Uterus (tissue), 4 donors: ENCODE measurements around the gene PI4KA. TPM values are rescaled to one million over a fixed set of nuclear protein-coding genes. Genes with fewer than 3 reads are reported as not detected.
"Not testable (repeated sequence)": the region's sequence is repeated elsewhere in the genome, so short reads cannot be mapped to it uniquely, and the experiment has no call there.

Experiments
- DNase-seq, 2 donors: peaks; one replicate each; pipeline ENCODE4 v3.0.0-alpha.2; 2019 to 2020
- H3K27ac ChIP-seq, 2 donors: fragments of 200-600 bp; sonication (generic); 1 replicate in 1 of 2; 2 replicates in 1 of 2; pipeline ENCODE4 v1.5.1; 2016 to 2018
- H3K27me3 ChIP-seq, 2 donors: fragments of 200-600 bp; sonication (generic); one replicate each; pipeline ENCODE4 v1.5.1; 2018 to 2019; ENCODE audit warnings: control low read depth in 1 of 2
- H3K36me3 ChIP-seq, 2 donors: fragments of 200-600 bp; sonication (generic); one replicate each; pipeline ENCODE4 v1.5.1; 2019; ENCODE audit warnings: control low read depth in 1 of 2
- H3K4me1 ChIP-seq, 2 donors: fragments of 200-600 bp; sonication (generic); one replicate each; pipeline ENCODE4 v1.5.1; 2018 to 2019; ENCODE audit warnings: control low read depth in 1 of 2
- H3K4me3 ChIP-seq, 2 donors: fragments of 200-600 bp; sonication (generic); 1 replicate in 1 of 2; 2 replicates in 1 of 2; pipeline ENCODE4 v1.5.1; 2018 to 2019; ENCODE audit warnings: mild to moderate bottlenecking in 1 of 2
- H3K9me3 ChIP-seq, 2 donors: fragments of 200-600 bp; sonication (generic); one replicate each; pipeline ENCODE4 v1.5.1; 2019; ENCODE audit warnings: control low read depth in 1 of 2
- POLR2A ChIP-seq, 2 donors: fragments of 450-650 bp; IDR thresholded peaks; one replicate each; pipeline ENCODE4 v1.6.1; 2016; ENCODE audit warnings: antibody characterized with exemption in 2 of 2, mild to moderate bottlenecking in 1 of 2, moderate library complexity in 1 of 2
- intact Hi-C: fragments of 100-400 bp; cut with DNase I; formaldehyde crosslinking; loops from one replicate; pipeline ENCODE4 v1.15.1; 2023; ENCODE audit warnings: low total_unique reads
- total RNA-seq, 4 donors: library from RNA; depleted of rRNA in 3 of 4; stranded (reverse); fragments of >200 nt in 3 of 4; gene quantifications; one replicate each; pipeline versions ENCODE4 v1.1.0 to v1.2.4, GENCODE V29; 2014 to 2023
- TF ChIP-seq, protein P1 (sequence below), 4 experiments: fragments of 200-600 bp in 2 of 4; fragments of 450-650 bp in 2 of 4; sonication (generic) in 2 of 4; IDR thresholded peaks; one replicate each; pipeline ENCODE4 v1.5.1; 2016 to 2019; ENCODE audit warnings: antibody characterized with exemption in 4 of 4, mild to moderate bottlenecking in 2 of 4, moderate library complexity in 1 of 4
- donor health status: DM: yes; HTN: yes; CAD: no.

The PI4KA gene
- total RNA-seq, 4 donors from 2014 or later = 48.9 to 238 (median 108) TPM

DNA sequence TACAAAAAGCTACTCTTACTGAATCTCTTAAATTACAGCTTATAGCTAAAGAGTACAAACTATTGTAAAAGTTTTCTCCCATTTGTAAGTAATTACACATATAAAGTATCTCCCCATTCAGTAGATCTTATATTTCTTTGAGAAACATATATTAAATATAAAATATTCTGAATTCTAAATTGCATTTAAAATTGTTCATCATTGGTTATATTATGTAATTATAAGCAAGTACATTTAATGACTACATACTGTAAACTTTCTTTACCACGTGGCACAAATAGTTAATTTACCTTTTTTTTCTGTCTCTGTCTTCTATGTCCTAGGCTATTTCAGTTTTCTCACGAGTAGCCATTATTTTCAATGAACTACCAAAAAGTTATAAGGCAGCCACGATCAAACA is 185.9 kb downstream of the PI4KA start:
- Histone ChIP-seq H3K9me3 (no peaks in the 10 kb centered on the region), H3K4me1 (peaks cover 0 to 5% of the 10 kb centered on the region in 2 donors), H3K4me3 (no peak overlapping the region), H3K27me3 (peaks cover 0 to 12% of the 10 kb centered on the region in 2 donors), H3K27ac (no peak overlapping the region), H3K36me3 (no peaks in the 10 kb centered on the region)
- no peak for DNase-seq
- TF ChIP-seq, protein P1, sequence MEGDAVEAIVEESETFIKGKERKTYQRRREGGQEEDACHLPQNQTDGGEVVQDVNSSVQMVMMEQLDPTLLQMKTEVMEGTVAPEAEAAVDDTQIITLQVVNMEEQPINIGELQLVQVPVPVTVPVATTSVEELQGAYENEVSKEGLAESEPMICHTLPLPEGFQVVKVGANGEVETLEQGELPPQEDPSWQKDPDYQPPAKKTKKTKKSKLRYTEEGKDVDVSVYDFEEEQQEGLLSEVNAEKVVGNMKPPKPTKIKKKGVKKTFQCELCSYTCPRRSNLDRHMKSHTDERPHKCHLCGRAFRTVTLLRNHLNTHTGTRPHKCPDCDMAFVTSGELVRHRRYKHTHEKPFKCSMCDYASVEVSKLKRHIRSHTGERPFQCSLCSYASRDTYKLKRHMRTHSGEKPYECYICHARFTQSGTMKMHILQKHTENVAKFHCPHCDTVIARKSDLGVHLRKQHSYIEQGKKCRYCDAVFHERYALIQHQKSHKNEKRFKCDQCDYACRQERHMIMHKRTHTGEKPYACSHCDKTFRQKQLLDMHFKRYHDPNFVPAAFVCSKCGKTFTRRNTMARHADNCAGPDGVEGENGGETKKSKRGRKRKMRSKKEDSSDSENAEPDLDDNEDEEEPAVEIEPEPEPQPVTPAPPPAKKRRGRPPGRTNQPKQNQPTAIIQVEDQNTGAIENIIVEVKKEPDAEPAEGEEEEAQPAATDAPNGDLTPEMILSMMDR (IDR thresholded peaks at IDR 0.05) = no peak
- no peak for TF ChIP-seq POLR2A (IDR thresholded peaks at IDR 0.05)
- intact Hi-C loops = no loop called here

DNA sequence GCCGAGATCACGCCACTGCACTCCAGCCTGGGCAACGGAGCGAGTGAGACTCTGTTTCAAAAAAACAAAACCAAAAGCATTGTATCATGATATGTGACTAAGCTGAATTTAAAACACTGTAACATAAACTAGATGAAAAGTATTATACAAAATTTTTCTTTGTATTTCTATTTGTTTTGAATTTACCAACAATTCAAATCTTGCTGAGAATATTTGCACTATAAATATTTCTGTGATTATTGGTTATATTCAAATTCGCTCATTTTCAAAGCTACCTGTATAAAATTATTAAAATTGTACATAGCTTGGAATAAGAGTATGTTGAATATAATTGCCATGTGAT is 186.6 kb downstream of the PI4KA start:
- intact Hi-C loops = no loop called here
- TF ChIP-seq POLR2A (IDR thresholded peaks at IDR 0.05) = no peak
- TF ChIP-seq, protein P1 (IDR thresholded peaks at IDR 0.05) = no peak
- Histone ChIP-seq H3K9me3 (no peaks in the 10 kb centered on the region), H3K27ac (no peak overlapping the region), H3K4me1 (peaks cover 0 to 5% of the 10 kb centered on the region in 2 donors), H3K4me3 (no peak overlapping the region), H3K36me3 (no peaks in the 10 kb centered on the region), H3K27me3 (peaks cover 0 to 12% of the 10 kb centered on the region in 2 donors)
- DNase-seq = no peak

DNA sequence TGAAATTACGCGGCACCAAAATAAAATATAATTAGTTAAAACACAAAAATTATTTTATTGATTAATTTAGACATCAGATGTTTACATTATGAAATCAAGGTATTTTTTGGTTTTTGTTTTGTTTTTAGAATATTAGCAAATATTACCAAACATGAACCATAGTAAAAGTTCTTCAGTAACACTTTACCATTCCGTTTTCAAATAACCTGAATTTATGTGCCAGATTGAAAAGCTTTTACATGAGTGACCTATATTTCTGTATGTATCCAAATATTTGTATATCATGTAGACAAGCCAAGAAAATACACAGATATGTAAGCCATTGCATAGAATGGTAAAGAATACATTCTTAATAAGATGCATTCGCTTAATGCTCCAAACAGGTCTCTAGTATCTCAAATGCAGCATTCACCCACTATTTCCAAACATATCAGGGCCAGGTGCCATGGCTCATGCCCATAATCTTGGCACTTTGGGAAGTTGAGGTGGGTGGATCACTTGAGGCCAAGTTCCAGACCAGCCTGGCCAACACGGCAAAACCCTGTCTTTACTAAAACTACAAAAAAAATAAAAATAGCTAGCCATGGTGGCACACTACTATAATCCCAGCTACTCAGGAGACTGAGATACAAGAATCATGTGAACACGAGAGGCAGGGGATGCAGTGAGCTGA is 187.1 kb downstream of the PI4KA start:
- Histone ChIP-seq H3K27me3 (peaks cover 0 to 12% of the 10 kb centered on the region in 2 donors), H3K4me1 (peaks cover 0 to 5% of the 10 kb centered on the region in 2 donors), H3K4me3 (no peak overlapping the region), H3K27ac (no peak overlapping the region), H3K36me3 (no peaks in the 10 kb centered on the region), H3K9me3 (no peaks in the 10 kb centered on the region)
- TF ChIP-seq, protein P1 (IDR thresholded peaks at IDR 0.05) = no peak
- TF ChIP-seq POLR2A (IDR thresholded peaks at IDR 0.05) = no peak
- intact Hi-C loops = no loop called here
- DNase-seq = no peak

DNA sequence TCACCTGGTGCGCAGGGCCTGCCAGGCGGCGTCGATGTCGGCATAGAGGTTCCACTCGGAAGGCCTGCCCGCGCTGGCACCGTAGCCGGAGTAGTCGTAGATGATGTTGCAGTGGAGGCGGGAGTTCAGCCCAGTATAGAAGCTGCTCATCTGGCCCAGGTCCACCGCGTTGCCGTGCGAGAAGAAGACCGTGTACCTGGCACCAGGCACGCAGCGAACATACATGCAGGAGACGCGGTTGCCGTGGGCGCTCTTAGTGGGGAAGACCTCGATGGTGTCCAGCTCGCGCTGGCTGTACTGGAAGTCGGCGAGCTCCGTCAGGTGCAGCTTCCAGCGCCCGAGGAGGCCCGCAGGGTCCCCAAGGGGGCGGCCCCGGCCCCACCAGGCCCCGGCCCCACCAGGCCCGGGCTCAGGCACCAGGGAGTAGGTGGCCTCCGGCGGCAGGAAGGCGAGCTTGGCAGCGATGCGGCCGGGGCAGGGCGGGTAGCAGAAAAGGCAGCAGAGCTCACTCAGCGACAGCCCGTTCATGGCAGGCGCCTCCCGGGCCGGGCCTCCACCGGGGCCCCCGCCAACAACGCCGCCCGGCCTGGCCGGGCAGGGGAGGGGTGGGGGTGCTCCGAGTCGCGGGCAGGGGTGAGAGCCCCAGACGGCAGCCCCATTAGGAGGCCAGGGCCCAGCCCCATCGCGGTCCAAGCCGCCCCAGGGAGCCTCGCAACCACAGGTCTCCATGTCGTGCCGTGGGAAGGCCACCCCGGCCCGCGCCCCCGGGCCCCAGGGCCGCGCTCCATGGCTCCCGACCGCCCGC is 188.0 kb downstream of the PI4KA start:
- H3K4me3 ChIP-seq, H3K4me1 ChIP-seq, H3K27ac ChIP-seq, DNase-seq, H3K36me3 ChIP-seq, intact Hi-C loops, H3K9me3 ChIP-seq: not testable (repeated sequence)
- peaks cover 0 to 12% of the 10 kb centered on the region in 2 donors for H3K27me3 ChIP-seq

DNA sequence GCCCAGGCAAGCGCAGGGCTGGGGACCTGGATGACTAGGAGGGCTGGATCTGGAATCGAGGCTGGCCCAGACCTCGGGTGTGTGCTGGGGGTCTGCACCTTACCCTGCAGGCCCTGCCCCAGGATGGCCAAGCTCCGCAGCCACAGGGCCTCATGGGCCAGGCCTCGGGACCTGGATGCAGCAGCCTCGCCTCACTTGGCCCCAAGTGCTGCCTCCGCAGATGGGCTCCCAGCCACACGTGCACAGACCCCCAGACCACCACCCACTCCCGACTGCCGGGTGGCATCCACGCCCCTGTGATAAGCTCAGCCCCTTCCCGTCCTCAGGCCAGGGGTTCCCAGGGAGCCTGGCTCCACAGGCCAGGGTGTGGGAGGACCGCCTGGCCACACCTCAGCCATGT is 188.7 kb downstream of the PI4KA start:
- H3K36me3 ChIP-seq, H3K4me3 ChIP-seq, DNase-seq, intact Hi-C loops, H3K9me3 ChIP-seq, H3K4me1 ChIP-seq, H3K27ac ChIP-seq: not testable (repeated sequence)
- H3K27me3 ChIP-seq = peaks cover 0 to 12% of the 10 kb centered on the region in 2 donors

DNA sequence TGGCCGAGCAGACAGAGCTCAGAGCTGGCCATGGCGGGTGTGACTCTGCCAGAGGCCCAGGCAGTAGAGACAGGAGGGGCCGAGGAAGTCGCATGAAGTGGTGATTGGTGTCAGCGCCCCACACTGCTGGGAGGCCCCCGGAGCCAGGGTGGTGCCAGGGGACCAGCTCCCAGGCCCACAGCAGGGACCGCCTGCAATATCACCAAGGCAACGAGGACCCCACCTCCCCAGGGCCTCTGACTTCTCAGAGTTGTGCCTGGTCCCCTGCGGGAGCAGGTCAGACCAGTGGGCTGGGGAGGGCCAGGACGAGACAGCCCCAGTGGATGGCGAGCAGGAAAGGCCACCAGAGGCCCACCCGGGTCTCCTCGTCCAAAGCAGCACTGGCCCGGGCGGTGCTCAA is 189.1 kb downstream of the PI4KA start:
- H3K4me1 ChIP-seq, H3K27ac ChIP-seq, intact Hi-C loops, H3K36me3 ChIP-seq, H3K4me3 ChIP-seq, DNase-seq, H3K9me3 ChIP-seq: not testable (repeated sequence)
- peaks cover 0 to 12% of the 10 kb centered on the region in 2 donors for H3K27me3 ChIP-seq

DNA sequence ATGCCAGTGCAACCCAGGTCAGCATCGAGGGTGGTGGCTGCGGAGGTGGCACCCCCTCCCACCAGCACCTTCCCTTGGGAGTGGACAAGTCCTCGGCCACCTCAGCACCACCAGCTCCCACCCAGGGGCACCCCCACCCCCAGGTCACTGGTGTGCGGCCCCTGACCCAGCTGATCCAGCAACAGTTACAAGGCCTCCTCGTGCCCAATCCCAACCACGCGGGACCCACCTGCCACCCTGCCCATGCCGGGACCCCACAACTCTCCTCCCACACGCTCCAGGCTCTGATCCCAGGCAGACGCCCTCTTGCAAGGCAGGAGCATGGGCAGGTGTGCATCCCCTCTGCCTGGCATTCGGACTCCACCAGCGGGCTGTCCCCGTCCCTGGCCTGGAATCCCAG is 189.8 kb downstream of the PI4KA start:
- intact Hi-C loops, H3K27ac ChIP-seq, H3K4me1 ChIP-seq, H3K4me3 ChIP-seq, H3K9me3 ChIP-seq, H3K36me3 ChIP-seq, DNase-seq: not testable (repeated sequence)
- H3K27me3 ChIP-seq = peaks cover 0 to 12% of the 10 kb centered on the region in 2 donors

DNA sequence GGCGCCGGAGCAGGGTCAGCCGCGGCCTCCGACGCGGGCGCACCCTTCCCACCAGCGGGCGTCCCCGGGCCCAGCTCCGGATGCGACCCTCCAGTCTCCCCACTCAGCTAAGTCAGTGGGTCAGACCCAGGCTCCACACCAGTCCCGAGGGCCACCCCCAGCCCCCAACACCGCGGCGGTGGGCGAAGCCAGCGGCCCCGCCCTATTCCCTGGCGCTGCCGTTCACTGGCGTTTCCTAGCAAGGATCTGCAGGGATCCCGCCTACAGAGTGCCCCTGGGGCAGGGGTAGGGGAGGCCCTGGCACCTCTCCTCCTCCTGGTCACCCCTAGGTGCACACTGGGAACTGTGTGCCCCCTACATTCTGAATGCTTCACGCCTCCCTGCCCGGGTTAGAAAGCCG is 190.4 kb downstream of the PI4KA start:
- H3K4me1 ChIP-seq, DNase-seq, H3K36me3 ChIP-seq, intact Hi-C loops, H3K4me3 ChIP-seq, H3K27ac ChIP-seq, H3K9me3 ChIP-seq: not testable (repeated sequence)
- H3K27me3 ChIP-seq = peaks cover 0 to 15% of the 10 kb centered on the region in 2 donors

DNA sequence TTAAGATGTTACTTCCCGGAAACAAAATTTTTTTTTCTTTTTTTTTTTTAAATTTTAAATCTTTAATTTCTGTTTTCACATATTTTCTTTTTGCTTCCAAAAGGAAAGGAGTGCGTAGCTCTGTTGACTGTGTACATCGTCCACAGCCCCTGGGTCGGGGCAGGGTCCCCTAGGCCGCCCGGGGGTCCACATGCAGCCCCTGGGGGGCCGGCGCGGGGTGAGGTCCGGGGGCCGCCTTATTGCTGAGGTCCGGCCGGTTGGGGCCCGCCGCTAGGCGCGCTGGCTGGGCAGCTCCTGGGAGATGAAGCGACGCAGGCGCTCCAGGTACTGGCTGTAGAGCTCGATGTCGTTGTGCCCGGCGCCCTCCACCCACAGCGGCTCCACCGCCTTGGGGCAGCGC is 191.1 kb downstream of the PI4KA start:
- H3K4me3 ChIP-seq, H3K4me1 ChIP-seq, intact Hi-C loops, H3K27ac ChIP-seq, H3K9me3 ChIP-seq, DNase-seq, H3K36me3 ChIP-seq: not testable (repeated sequence)
- peaks cover 0 to 18% of the 10 kb centered on the region in 2 donors for H3K27me3 ChIP-seq
